ENCODE results near the gene CDC14A.

GRCh38 chr1:100494393-100495084, 142.2 kb downstream of the CDC14A start:
- TF ChIP-seq CTCF (IDR thresholded peaks at IDR 0.05; ENCODE audit: low read length) (no peak), EZH2 (IDR thresholded peaks at IDR 0.05; ENCODE audit: borderline replicate concordance, low read length) (no peak)
